GM12873 (cell line): ENCODE data around the gene SOX13.

Experiments
- CTCF ChIP-seq: IDR thresholded peaks from 2 replicates; pipeline ENCODE4 v1.5.1; 2012; ENCODE audit warnings: low read depth, mild to moderate bottlenecking, moderate library complexity, low read length, control low read depth; ENCODE audit not compliant: insufficient read depth; ENCODE audit errors: missing control alignments

The SOX13 gene

DNA sequence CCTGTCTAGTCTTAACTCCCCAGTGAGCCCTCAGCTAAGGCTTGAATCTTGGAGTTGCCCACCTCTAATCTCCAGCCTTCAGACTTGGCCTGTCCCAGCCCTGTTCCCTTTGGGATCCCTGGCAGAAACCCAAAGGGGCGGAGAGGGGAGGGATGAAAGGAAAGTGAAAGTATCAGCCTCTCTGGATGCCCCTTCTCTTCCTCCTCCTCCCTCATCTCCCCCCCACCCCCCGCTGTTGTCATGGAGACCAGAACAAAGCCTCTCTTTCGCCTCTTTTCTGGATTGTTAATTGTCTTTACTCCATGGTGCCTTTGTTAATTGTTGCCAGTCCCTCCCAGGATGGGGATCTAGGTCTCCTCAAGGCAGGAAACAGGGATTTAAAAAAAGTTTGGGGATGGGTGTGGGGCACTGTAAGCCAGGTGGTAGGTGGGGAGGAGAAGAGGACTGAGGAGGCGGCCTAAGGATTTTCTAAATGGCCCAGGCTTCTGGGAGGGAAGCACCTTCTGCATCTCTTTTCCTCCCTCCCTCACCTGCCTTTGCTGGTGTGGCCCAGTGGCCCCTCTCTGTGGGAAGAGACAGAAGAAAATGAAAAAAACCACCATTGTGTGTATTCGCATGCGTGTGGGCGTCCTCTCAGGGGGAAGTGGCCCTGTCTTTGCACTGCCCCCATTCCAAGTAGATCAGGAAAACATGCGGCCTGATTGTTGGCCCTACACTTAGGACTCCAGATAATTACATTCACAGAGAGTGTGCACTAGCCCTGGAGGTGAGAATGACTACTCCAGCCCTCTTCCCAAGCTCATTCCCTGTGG is 7.5 kb upstream of the SOX13 start:
- TF ChIP-seq CTCF, result no peak

DNA sequence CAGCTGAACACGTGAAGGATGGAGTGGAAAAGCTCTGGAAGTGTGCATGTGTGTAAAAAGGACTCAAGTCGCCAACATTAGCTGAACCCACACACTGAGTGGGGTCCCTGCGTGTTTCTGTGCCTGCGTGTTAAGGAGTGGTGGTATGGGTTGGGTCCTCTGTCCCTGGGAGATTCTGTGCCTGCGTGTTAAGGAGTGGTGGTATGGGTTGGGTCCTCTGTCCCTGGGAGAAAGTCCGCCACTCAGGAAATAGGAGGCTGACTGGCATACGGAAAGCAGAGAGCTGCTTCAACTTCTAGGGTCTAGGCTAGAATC is 7.0 kb upstream of the SOX13 start:
- TF ChIP-seq CTCF, result no peak

- no peak for TF ChIP-seq CTCF
These were observed 5.0 kb upstream of the SOX13 start for GRCh38 chr1:204067935-204068334.

GRCh38 chr1:204069887-204070286 is 3.0 kb upstream of the SOX13 start:
- no peak for TF ChIP-seq CTCF

- no peak for TF ChIP-seq CTCF
These were observed 2.0 kb upstream of the SOX13 start for GRCh38 chr1:204070895-204071294.

DNA sequence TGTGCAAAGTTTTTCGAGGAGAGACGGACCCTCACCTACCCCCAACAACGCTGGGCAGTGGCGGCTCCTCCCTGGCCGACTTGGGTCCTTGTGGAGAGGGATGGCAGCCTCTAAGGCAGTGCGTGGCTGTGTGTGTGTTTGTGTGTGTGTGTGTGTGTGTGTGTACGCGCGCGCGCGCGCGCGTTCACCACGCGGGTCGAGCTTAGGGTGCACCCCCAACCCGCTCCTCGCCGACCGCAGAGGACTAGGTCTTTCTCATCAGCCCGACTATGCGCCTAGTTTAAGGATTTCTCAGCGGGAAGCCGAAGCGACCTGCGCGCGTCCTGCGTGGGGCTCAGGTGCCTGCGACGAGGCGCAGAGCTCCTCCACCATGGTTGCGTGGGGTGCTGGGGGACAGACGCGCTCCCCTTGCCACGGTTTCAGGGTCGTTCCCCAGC is 940 bp downstream of the SOX13 start:
- no peak for TF ChIP-seq CTCF

DNA sequence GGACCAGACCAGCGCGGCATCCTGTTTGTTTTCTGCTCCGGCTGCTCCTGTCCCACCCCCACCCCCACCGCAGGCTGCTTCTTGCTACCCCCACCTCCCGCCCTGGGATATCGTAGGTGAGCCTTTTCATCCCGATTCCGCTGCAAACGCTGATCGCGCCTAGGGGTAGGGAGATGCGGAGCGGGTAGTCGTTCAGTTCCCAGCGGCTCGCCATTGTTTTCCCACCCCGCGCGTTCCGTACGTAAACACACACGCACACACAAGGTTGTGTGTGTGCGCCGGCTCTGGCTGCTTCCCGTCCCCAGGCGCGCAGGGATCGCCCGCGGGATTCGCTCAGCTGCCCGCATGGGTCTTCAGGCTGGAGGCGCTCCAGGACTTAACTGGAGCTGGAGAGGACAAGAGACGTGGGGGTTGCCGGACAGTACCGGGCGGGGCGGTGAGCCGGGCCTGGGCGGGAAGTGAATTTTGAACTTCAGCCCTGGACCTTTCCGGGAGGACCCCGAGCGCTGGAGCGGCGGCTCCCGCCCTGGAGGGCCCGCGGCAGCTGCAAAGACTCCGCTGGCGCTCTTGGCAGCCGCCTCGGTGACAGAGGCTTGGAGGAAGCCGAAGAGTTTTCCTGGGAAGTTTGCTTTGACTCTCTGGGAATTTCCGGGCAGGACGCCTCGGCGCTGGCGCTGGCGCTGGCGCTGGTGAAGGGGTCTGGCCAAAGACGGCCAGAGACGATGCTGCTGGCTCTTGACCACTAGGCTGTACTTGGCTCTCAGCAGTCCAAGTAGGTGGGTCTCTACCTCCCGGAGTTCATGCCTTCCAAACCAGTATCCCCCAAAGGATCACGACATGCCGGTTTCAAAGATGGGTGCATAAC is 1.6 kb downstream of the SOX13 start:
- TF ChIP-seq CTCF, result no peak
